Measurements from ENCODE around the gene BAK1. TPM values are rescaled to one million over a fixed set of nuclear protein-coding genes. Genes with fewer than 3 reads are reported as not detected.

Gene BAK1
- total RNA-seq, 4 donors from 2014 or later, result 12.6 to 15.0 (median 14.3) TPM

GRCh38 chr6:33607784-33608161 is 27.7 kb upstream of the BAK1 start:
- peaks cover 46% of the 10 kb centered on the region for H3K4me1 ChIP-seq
- H3K9me3 ChIP-seq, result no peaks in the 10 kb centered on the region
- no peak overlapping the region for H3K27ac ChIP-seq
- no peak overlapping the region for H3K4me3 ChIP-seq
- 59% methylated on average over 4 of the region's 5 CpGs for whole genome bisulfite sequencing
- DNase-seq (ENCODE audit: low spot score in 2 of 2), result peak in 1 of 2 donors; percentile 74
- H3K36me3 ChIP-seq, result no peaks in the 10 kb centered on the region
- no peaks in the 10 kb centered on the region for H3K27me3 ChIP-seq
- TF ChIP-seq POLR2AphosphoS5 (IDR thresholded peaks at IDR 0.05), result no peak
- peak in 1 of 2 donors; percentile 21 for TF ChIP-seq CTCF (IDR thresholded peaks at IDR 0.05)

- Histone ChIP-seq H3K4me1 (peaks cover 46% of the 10 kb centered on the region), H3K27ac (no peak overlapping the region), H3K36me3 (no peaks in the 10 kb centered on the region), H3K9me3 (no peaks in the 10 kb centered on the region), H3K27me3 (no peaks in the 10 kb centered on the region), H3K4me3 (no peak overlapping the region)
- WGBS, result 67% methylated on average over 7 of the region's 8 CpGs
- TF ChIP-seq POLR2AphosphoS5 (IDR thresholded peaks at IDR 0.05), result no peak
- TF ChIP-seq CTCF (IDR thresholded peaks at IDR 0.05), result no peak
- no peak for TF ChIP-seq POLR2A (IDR thresholded peaks at IDR 0.05)
- TF ChIP-seq EP300 (IDR thresholded peaks at IDR 0.05), result no peak
- DNase-seq (ENCODE audit: low spot score in 2 of 2), result peak in 1 of 2 donors; percentile 59
Observed at GRCh38 chr6:33607126-33607783, 27.2 kb upstream of the BAK1 start.

GRCh38 chr6:33606642-33607041 is 26.6 kb upstream of the BAK1 start:
- no peak for DNase-seq (ENCODE audit: low spot score in 2 of 2)
- H3K36me3 ChIP-seq, result no peaks in the 10 kb centered on the region
- no peaks in the 10 kb centered on the region for H3K27me3 ChIP-seq
- TF ChIP-seq POLR2AphosphoS5 (IDR thresholded peaks at IDR 0.05) (no peak), CTCF (IDR thresholded peaks at IDR 0.05) (no peak), EP300 (IDR thresholded peaks at IDR 0.05) (no peak), POLR2A (IDR thresholded peaks at IDR 0.05) (no peak)
- H3K4me1 ChIP-seq, result peaks cover 46% of the 10 kb centered on the region
- 50% methylated on average over 2 of the region's 2 CpGs for WGBS
- no peak overlapping the region for H3K4me3 ChIP-seq
- no peak overlapping the region for H3K27ac ChIP-seq
- no peaks in the 10 kb centered on the region for H3K9me3 ChIP-seq

- DNase-seq (ENCODE audit: low spot score in 2 of 2), result no peak
- TF ChIP-seq CTCF (IDR thresholded peaks at IDR 0.05) (no peak), POLR2A (IDR thresholded peaks at IDR 0.05) (no peak), POLR2AphosphoS5 (IDR thresholded peaks at IDR 0.05) (no peak), EP300 (IDR thresholded peaks at IDR 0.05) (no peak)
- H3K4me3 ChIP-seq, result no peak overlapping the region
- H3K9me3 ChIP-seq, result no peaks in the 10 kb centered on the region
- no peaks in the 10 kb centered on the region for H3K36me3 ChIP-seq
- no peaks in the 10 kb centered on the region for H3K27me3 ChIP-seq
- no peak overlapping the region for H3K27ac ChIP-seq
- WGBS, result 93% methylated on average over 4 of the region's 4 CpGs
- peaks cover 37% of the 10 kb centered on the region for H3K4me1 ChIP-seq
Observed at GRCh38 chr6:33604941-33605854, 25.1 kb upstream of the BAK1 start.

- DNase-seq (ENCODE audit: low spot score in 2 of 2), result no peak
- Histone ChIP-seq H3K36me3 (no peaks in the 10 kb centered on the region), H3K9me3 (no peaks in the 10 kb centered on the region), H3K4me3 (no peak overlapping the region), H3K4me1 (peaks cover 14% of the 10 kb centered on the region), H3K27ac (no peak overlapping the region), H3K27me3 (no peaks in the 10 kb centered on the region)
- 22% methylated on average over 2 of the region's 2 CpGs for WGBS
- TF ChIP-seq POLR2AphosphoS5 (IDR thresholded peaks at IDR 0.05) (no peak), CTCF (IDR thresholded peaks at IDR 0.05) (no peak), POLR2A (IDR thresholded peaks at IDR 0.05) (no peak), EP300 (IDR thresholded peaks at IDR 0.05) (no peak)
Observed at GRCh38 chr6:33602180-33602579, 22.1 kb upstream of the BAK1 start.

Measured in suprapubic skin (tissue), 4 donors.